ENCODE data around the gene ASPG. TPM values are rescaled to one million over a fixed set of nuclear protein-coding genes. Genes with fewer than 3 reads are reported as not detected.

ASPG gene
- total RNA-seq, 1 experiment from 2014 or later, result not detected

GRCh38 chr14:104135121-104135903 is 49.8 kb downstream of the ASPG start:
- ATAC-seq (peak; percentile 32; the same call in 1 of the 2 replicates), DNase-seq (ENCODE audit: low read depth, low spot score) (no peak)
- no peaks in the 10 kb centered on the region; the same call in 1 of the 2 replicates for H3K36me3 ChIP-seq (ENCODE audit: control insufficient read depth, insufficient read depth, low read length)
- in situ Hi-C loops (cut with HindIII; ENCODE audit: low pct_unique_long_range_greater_than_20kb, low sequenced_read_pairs) (no loop called here), intact Hi-C loops (cut with micrococcal nuclease; ENCODE audit: unreplicated experiment) (no loop called here)
- no peaks in the 10 kb centered on the region; the same call in 1 of the 2 replicates for H3K27me3 ChIP-seq (ENCODE audit: control insufficient read depth, insufficient read depth, low read length)
- no TSS peak for BruUV-seq (replicated peaks)
- TF ChIP-seq CTCF (IDR thresholded peaks at IDR 0.05), result peak; percentile 69
- no peak for TF ChIP-seq TCF7L2 (IDR thresholded peaks at IDR 0.05; ENCODE audit: low read depth, low read length)
- ChIA-PET POLR2A (no interaction called here), CTCF (interaction anchor here (0.6 kb wide), 1 partner anchor 58 kb away, joined by 3 read pairs; no protein-coding TSS in a partner anchor)
- no peak overlapping the region for H3K27ac ChIP-seq (ENCODE audit: low read length)
- H3K9me3 ChIP-seq (ENCODE audit: control insufficient read depth, insufficient read depth, low read depth, low read length), result no peaks in the 10 kb centered on the region
- no peaks in the 10 kb centered on the region; the same call in 1 of the 2 replicates for H3K4me1 ChIP-seq (ENCODE audit: control insufficient read depth, insufficient read depth, low read length)
- peak overlapping the region in 1 of 2 experiments; percentile 23; a peak in 2 of 4 replicates for H3K4me3 ChIP-seq (ENCODE audit: low read depth in 2 of 2, low read length in 2 of 2)

GRCh38 chr14:104135904-104136471 is 50.5 kb downstream of the ASPG start:
- no peaks in the 10 kb centered on the region; the same call in 1 of the 2 replicates for H3K27me3 ChIP-seq (ENCODE audit: control insufficient read depth, insufficient read depth, low read length)
- DNase-seq (ENCODE audit: low read depth, low spot score), result no peak

More at GRCh38 chr14:104135904-104136471, 50.5 kb downstream of the ASPG start:
- POLR2A ChIA-PET, result no interaction called here
- in situ Hi-C loops (cut with HindIII; ENCODE audit: low pct_unique_long_range_greater_than_20kb, low sequenced_read_pairs), result no loop called here
- CTCF ChIA-PET, result interaction anchor here (0.6 kb wide), 1 partner anchor 59 kb away, joined by 3 read pairs; no protein-coding TSS in a partner anchor
- no peak overlapping the region for H3K27ac ChIP-seq (ENCODE audit: low read length)
- no peak for TF ChIP-seq TCF7L2 (IDR thresholded peaks at IDR 0.05; ENCODE audit: low read depth, low read length)
- TF ChIP-seq CTCF (IDR thresholded peaks at IDR 0.05), result peak; percentile 19; the same call in 1 of the 2 replicates
- intact Hi-C loops (cut with micrococcal nuclease; ENCODE audit: unreplicated experiment), result loop anchor here (2.0 kb wide), 1 partner anchor 429 kb away; no protein-coding TSS in a partner anchor
- no peak for ATAC-seq
- peak overlapping the region; percentile 35 to 38 for H3K4me3 ChIP-seq (ENCODE audit: low read depth in 2 of 2, low read length in 2 of 2)
- BruUV-seq (replicated peaks), result no TSS peak
- no peaks in the 10 kb centered on the region; the same call in 1 of the 2 replicates for H3K36me3 ChIP-seq (ENCODE audit: control insufficient read depth, insufficient read depth, low read length)
- no peaks in the 10 kb centered on the region for H3K9me3 ChIP-seq (ENCODE audit: control insufficient read depth, insufficient read depth, low read depth, low read length)
- no peaks in the 10 kb centered on the region; the same call in 1 of the 2 replicates for H3K4me1 ChIP-seq (ENCODE audit: control insufficient read depth, insufficient read depth, low read length)

Data from Panc1 (cell line).